H9 (cell line): ENCODE results near the gene CHMP4B. TPM values are rescaled to one million over a fixed set of nuclear protein-coding genes. Genes with fewer than 3 reads are reported as not detected.

ENCODE experiments used
- DNase-seq: peaks from one replicate; pipeline ENCODE4 v3.0.0-alpha.2; 2017
- H2AFZ ChIP-seq: one replicate; pipeline ENCODE4 v1.6.1; 2013; ENCODE audit warnings: mild to moderate bottlenecking, low read length, control low read depth, moderate library complexity
- H2AK5ac ChIP-seq: 2 replicates; pipeline ENCODE4 v1.6.1; 2013; ENCODE audit warnings: low read length, control low read depth, mixed read lengths; ENCODE audit not compliant: insufficient read length
- H2BK120ac ChIP-seq: one replicate; pipeline ENCODE4 v1.6.1; 2013; ENCODE audit warnings: low read depth, mild to moderate bottlenecking, low read length, control low read depth, inconsistent platforms; ENCODE audit not compliant: poor library complexity, severe bottlenecking
- H2BK12ac ChIP-seq: 2 replicates; pipeline ENCODE4 v1.6.1; 2013; ENCODE audit warnings: low read length, control low read depth, mixed read lengths, low read depth; ENCODE audit not compliant: insufficient read length
- H2BK15ac ChIP-seq: 2 replicates; pipeline ENCODE4 v1.6.1; 2013; ENCODE audit warnings: low read depth, low read length, control low read depth
- H2BK20ac ChIP-seq: one replicate; pipeline ENCODE4 v1.6.1; 2013; ENCODE audit warnings: low read depth, mild to moderate bottlenecking, low read length, control low read depth, inconsistent platforms; ENCODE audit not compliant: poor library complexity, severe bottlenecking
- H2BK5ac ChIP-seq: 2 replicates; pipeline ENCODE4 v1.6.1; 2013; ENCODE audit warnings: low read length, control low read depth, mixed read lengths; ENCODE audit not compliant: insufficient read length
- H3K14ac ChIP-seq: 2 replicates; pipeline ENCODE4 v1.6.1; 2013; ENCODE audit warnings: low read length, control low read depth; ENCODE audit not compliant: insufficient read depth
- H3K18ac ChIP-seq: 2 replicates; pipeline ENCODE4 v1.6.1; 2013; ENCODE audit warnings: low read depth, mild to moderate bottlenecking, mixed read lengths, low read length, control low read depth; ENCODE audit not compliant: insufficient read length
- H3K23ac ChIP-seq: 2 replicates; pipeline ENCODE4 v1.6.1; 2013; ENCODE audit warnings: low read length, control low read depth, mixed read lengths, low read depth; ENCODE audit not compliant: insufficient read length
- H3K23me2 ChIP-seq: 2 replicates; pipeline ENCODE4 v1.6.1; 2013; ENCODE audit warnings: low read depth, mild to moderate bottlenecking, mixed read lengths, low read length, control low read depth; ENCODE audit not compliant: insufficient read length, poor library complexity, severe bottlenecking
- H3K27ac ChIP-seq: 2 replicates; pipeline ENCODE4 v1.5.1; 2013; ENCODE audit warnings: low read length, control low read depth, mixed read lengths, low read depth; ENCODE audit not compliant: insufficient read length
- H3K27me3 ChIP-seq: 2 replicates; pipeline ENCODE4 v1.6.1; 2013; ENCODE audit warnings: low read length, control low read depth, inconsistent platforms; ENCODE audit not compliant: insufficient read depth
- H3K4ac ChIP-seq: 2 replicates; pipeline ENCODE4 v1.6.1; 2013; ENCODE audit warnings: low read depth, mild to moderate bottlenecking, control low read depth, inconsistent platforms, low read length, moderate library complexity
- H3K4me1 ChIP-seq: 2 replicates; pipeline ENCODE4 v1.6.1; 2013; ENCODE audit warnings: low read length, control low read depth, inconsistent platforms; ENCODE audit not compliant: insufficient read depth
- H3K4me2 ChIP-seq: 2 replicates; pipeline ENCODE4 v1.6.1; 2013; ENCODE audit warnings: low read length, control low read depth, mixed read lengths; ENCODE audit not compliant: insufficient read length, insufficient read depth
- H3K56ac ChIP-seq: 2 replicates; pipeline ENCODE4 v1.6.1; 2013; ENCODE audit warnings: low read depth, mild to moderate bottlenecking, mixed read lengths, low read length, control low read depth; ENCODE audit not compliant: insufficient read length
- H3K79me1 ChIP-seq: 2 replicates; pipeline ENCODE4 v1.6.1; 2013; ENCODE audit warnings: low read depth, mild to moderate bottlenecking, moderate library complexity, low read length, control low read depth, inconsistent platforms; ENCODE audit not compliant: insufficient read depth, poor library complexity, severe bottlenecking
- H3K79me2 ChIP-seq: 2 replicates; pipeline ENCODE4 v1.6.1; 2013; ENCODE audit warnings: low read length, control low read depth, inconsistent platforms; ENCODE audit not compliant: insufficient read depth
- H3K9ac ChIP-seq: 2 replicates; pipeline ENCODE4 v1.6.1; 2013; ENCODE audit warnings: low read length, control low read depth, mixed read lengths; ENCODE audit not compliant: insufficient read length; ENCODE audit errors: extremely low read depth
- H3K9me3 ChIP-seq: one replicate; pipeline ENCODE4 v1.6.1; 2013; ENCODE audit warnings: low read depth, low read length, inconsistent platforms; ENCODE audit not compliant: control insufficient read depth
- H3T11ph ChIP-seq: one replicate; pipeline ENCODE4 v1.6.1; 2013; ENCODE audit warnings: mild to moderate bottlenecking, low read length, control low read depth, inconsistent platforms
- H4K20me1 ChIP-seq: one replicate; pipeline ENCODE4 v1.6.1; 2013; ENCODE audit not compliant: control insufficient read depth, insufficient read length, insufficient read depth
- H4K5ac ChIP-seq: 2 replicates; pipeline ENCODE4 v1.6.1; 2013; ENCODE audit warnings: low read depth, mild to moderate bottlenecking, mixed read lengths, low read length, control low read depth; ENCODE audit not compliant: insufficient read length
- H4K8ac ChIP-seq: replicated peaks from 2 replicates; pipeline ENCODE4 v1.6.1; 2013; ENCODE audit warnings: low read length, control low read depth, mixed read lengths, low read depth; ENCODE audit not compliant: insufficient read length
- H4K91ac ChIP-seq: 2 replicates; pipeline ENCODE4 v1.6.1; 2013; ENCODE audit warnings: low read depth, mild to moderate bottlenecking, moderate library complexity, mixed read lengths, low read length, control low read depth; ENCODE audit not compliant: insufficient read length
- H3K27ac Mint-ChIP-seq, 3 experiments: 2 replicates in 2 of 3; 3 replicates in 1 of 3; pipeline ENCODE4 v1.8.0; 2020 to 2021; ENCODE audit warnings: mixed read lengths in 3 of 3, mild to moderate bottlenecking in 1 of 3, moderate library complexity in 1 of 3
- H3K27me3 Mint-ChIP-seq: 2 replicates; pipeline ENCODE4 v1.8.0; 2021; ENCODE audit warnings: low read depth, mild to moderate bottlenecking, moderate library complexity, mixed read lengths
- H3K36me3 Mint-ChIP-seq, 3 experiments: 2 replicates in 2 of 3; 3 replicates in 1 of 3; pipeline ENCODE4 v1.8.0; 2020 to 2021; ENCODE audit warnings: low read depth in 3 of 3, mixed read lengths in 3 of 3; ENCODE audit not compliant: insufficient read depth in 1 of 3
- H3K4me1 Mint-ChIP-seq, 2 experiments: 2 replicates each; pipeline ENCODE4 v1.8.0; 2020; ENCODE audit warnings: mixed read lengths in 2 of 2
- H3K4me3 Mint-ChIP-seq, 2 experiments: 2 replicates in 1 of 2; 3 replicates in 1 of 2; pipeline ENCODE4 v1.8.0; 2020 to 2021; ENCODE audit warnings: mild to moderate bottlenecking in 2 of 2, mixed read lengths in 2 of 2, moderate library complexity in 1 of 2
- H3K9me3 Mint-ChIP-seq, 2 experiments: 2 replicates in 1 of 2; 3 replicates in 1 of 2; pipeline ENCODE4 v1.8.0; 2020; ENCODE audit warnings: mild to moderate bottlenecking in 2 of 2, mixed read lengths in 2 of 2, moderate library complexity in 1 of 2
- WGBS: extraction: QIAGEN DNeasy Blood & Tissue Kit; methylation state at CpG from one replicate; pipeline ENCODE4 v1.1.7; 2013; ENCODE audit warnings: missing lambda C conversion rate, low lambda C conversion rate, mixed read lengths; ENCODE audit not compliant: insufficient read length; ENCODE audit errors: extremely low coverage; 5-methylcytosine and 5-hydroxymethylcytosine counted together
- total RNA-seq: library from RNA; stranded (reverse); gene quantifications from 2 replicates; pipeline ENCODE4 v1.2.1, GENCODE V29; 2021
- TF ChIP-seq, protein P1 (sequence below): fragments of 200-600 bp; sonication (generic); conservative IDR thresholded peaks from 3 replicates; pipeline ENCODE4 v1.8.0; 2021; ENCODE audit warnings: antibody characterized with exemption, mild to moderate bottlenecking

The CHMP4B gene
- total RNA-seq, 1 experiment from 2014 or later, result 94.9 TPM

DNA sequence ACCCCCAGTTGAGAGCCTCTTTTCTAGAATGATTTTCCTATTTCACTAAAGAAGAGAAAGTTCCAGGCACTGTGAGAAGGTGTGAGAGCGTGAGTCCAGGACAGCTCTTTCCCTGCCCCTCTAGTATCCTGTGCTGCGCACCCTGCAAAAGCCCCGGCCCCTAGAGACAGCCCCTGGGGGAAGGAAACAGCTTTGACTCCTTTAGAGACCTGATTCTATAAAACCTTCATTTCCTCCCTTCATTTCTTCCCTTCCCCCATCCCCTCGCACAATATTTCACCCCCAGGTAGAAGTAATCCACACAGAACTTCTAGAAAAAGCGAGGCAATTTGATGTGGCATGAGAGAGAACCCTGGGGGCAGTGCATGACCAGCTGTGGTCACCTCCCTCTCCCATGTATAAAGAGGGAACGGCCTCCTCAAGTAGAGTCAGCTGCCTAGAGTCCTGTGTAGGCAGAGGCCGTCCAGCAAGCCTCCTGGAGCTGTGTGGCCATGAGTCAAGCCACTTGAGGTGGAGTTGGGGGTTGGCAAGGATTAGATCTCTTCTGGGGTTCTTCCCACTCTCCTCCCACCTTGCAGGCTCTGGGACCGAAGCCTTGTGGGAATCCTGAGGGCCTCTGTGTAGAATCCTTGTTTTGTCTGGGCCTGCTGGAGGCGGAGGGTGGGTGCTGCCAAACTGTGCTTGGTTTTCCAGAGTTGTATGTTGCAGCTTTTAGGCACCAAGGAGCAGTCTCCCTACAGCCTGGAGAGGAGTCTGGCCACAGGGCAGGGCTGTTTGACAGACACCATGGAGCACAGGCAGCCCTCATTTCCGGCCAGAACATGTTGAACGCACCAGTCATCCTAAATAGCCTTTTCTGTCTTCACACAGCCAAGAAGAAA lies 41.7 kb downstream of the CHMP4B start:
- Histone ChIP-seq H3T11ph (no peak overlapping the region), H2BK120ac (no peak overlapping the region), H3K27ac (no peak overlapping the region), H4K8ac (no peak overlapping the region), H3K9me3 (no peaks in the 10 kb centered on the region), H2BK15ac (no peak overlapping the region), H3K56ac (no peak overlapping the region), H2BK20ac (no peak overlapping the region), H2AK5ac (no peak overlapping the region), H3K18ac (no peak overlapping the region), H3K79me2 (no peaks in the 10 kb centered on the region; the same call in 1 of the 2 replicates), H2BK12ac (no peak overlapping the region), H2AFZ (no peak overlapping the region), H2BK5ac (no peak overlapping the region), H3K4me1 (no peaks in the 10 kb centered on the region), H3K9ac (no peak overlapping the region), H3K4me2 (no peak overlapping the region), H3K14ac (no peak overlapping the region), H3K27me3 (no peaks in the 10 kb centered on the region), H3K23ac (no peak overlapping the region), H3K79me1 (no peaks in the 10 kb centered on the region), H4K20me1 (no peaks in the 10 kb centered on the region), H3K4ac (no peak overlapping the region), H4K5ac (no peak overlapping the region), H3K23me2 (no peaks in the 10 kb centered on the region), H4K91ac (no peak overlapping the region)
- DNase-seq, result no peak
- peak overlapping the region; percentile 15 to 80 (median 72); a peak in 6 of 7 replicates for H3K27ac Mint-ChIP-seq
- TF ChIP-seq, protein P1, sequence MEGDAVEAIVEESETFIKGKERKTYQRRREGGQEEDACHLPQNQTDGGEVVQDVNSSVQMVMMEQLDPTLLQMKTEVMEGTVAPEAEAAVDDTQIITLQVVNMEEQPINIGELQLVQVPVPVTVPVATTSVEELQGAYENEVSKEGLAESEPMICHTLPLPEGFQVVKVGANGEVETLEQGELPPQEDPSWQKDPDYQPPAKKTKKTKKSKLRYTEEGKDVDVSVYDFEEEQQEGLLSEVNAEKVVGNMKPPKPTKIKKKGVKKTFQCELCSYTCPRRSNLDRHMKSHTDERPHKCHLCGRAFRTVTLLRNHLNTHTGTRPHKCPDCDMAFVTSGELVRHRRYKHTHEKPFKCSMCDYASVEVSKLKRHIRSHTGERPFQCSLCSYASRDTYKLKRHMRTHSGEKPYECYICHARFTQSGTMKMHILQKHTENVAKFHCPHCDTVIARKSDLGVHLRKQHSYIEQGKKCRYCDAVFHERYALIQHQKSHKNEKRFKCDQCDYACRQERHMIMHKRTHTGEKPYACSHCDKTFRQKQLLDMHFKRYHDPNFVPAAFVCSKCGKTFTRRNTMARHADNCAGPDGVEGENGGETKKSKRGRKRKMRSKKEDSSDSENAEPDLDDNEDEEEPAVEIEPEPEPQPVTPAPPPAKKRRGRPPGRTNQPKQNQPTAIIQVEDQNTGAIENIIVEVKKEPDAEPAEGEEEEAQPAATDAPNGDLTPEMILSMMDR, result no peak
- 100% methylated on average over 1 of the region's 11 CpGs for WGBS
- H3K4me1 Mint-ChIP-seq, result 0 out of 4 replicates have a peak, but pooled peaks cover 0 to 3% of the 10 kb centered on the region in 2 experiments
- no peak overlapping the region for H3K4me3 Mint-ChIP-seq
- H3K27me3 Mint-ChIP-seq, result no peaks in the 10 kb centered on the region
- no peaks in the 10 kb centered on the region for H3K9me3 Mint-ChIP-seq
- peaks cover 21 to 80% (median 46%) of the 10 kb centered on the region in 3 experiments for H3K36me3 Mint-ChIP-seq
